Activated CD8-positive, alpha-beta memory T cell treated with anti-CD3 and anti-CD28 coated beads, Interleukin-2, amount 10 ng/mL, durations not matched to agents 7 days and 5 days (primary cell): ENCODE data around the gene MYEF2. TPM values are rescaled to one million over a fixed set of nuclear protein-coding genes. Genes with fewer than 3 reads are reported as not detected.

ENCODE experiments used
- ATAC-seq: fragments of 150-1000 bp; cut with Tn5 transposase; one replicate; pipeline ENCODE4 v1.10.0; 2021; ENCODE audit warnings: moderate library complexity
- CTCF ChIA-PET: fragments of 350-600 bp; sonication (Branson Sonifier 250); formaldehyde crosslinking; loops from one replicate; lab custom pipeline; 2021; ENCODE audit warnings: antibody characterized with exemption; lab: Charles Lee
- DNase-seq: peaks from one replicate; pipeline ENCODE4 v3.0.0-alpha.2; 2020
- H3K27ac Mint-ChIP-seq: one replicate; pipeline ENCODE4 v1.8.0; 2021; ENCODE audit warnings: mild to moderate bottlenecking, mixed read lengths
- H3K27me3 Mint-ChIP-seq: one replicate; pipeline ENCODE4 v1.8.0; 2021; ENCODE audit warnings: mixed read lengths
- H3K36me3 Mint-ChIP-seq: one replicate; pipeline ENCODE4 v1.8.0; 2021; ENCODE audit warnings: mild to moderate bottlenecking, mixed read lengths
- H3K4me1 Mint-ChIP-seq: one replicate; pipeline ENCODE4 v1.8.0; 2021; ENCODE audit warnings: mixed read lengths
- H3K4me3 Mint-ChIP-seq: one replicate; pipeline ENCODE4 v1.8.0; 2021; ENCODE audit warnings: mild to moderate bottlenecking, moderate library complexity, mixed read lengths
- H3K9me3 Mint-ChIP-seq: one replicate; pipeline ENCODE4 v1.8.0; 2022; ENCODE audit warnings: low read depth, mixed read lengths
- total RNA-seq, 2 experiments: library from RNA; stranded (reverse); gene quantifications; one replicate each; pipeline ENCODE4 v1.2.3, GENCODE V29; 2021

Gene MYEF2
- total RNA-seq, 2 experiments from 2014 or later: 19.9 to 25.8 TPM

GRCh38 chr15:48091522-48091921 is 86.6 kb downstream of the MYEF2 start:
- CTCF ChIA-PET: no interaction called here
- ATAC-seq (no peak), DNase-seq (no peak)
- no peaks in the 10 kb centered on the region for H3K36me3 Mint-ChIP-seq
- H3K4me1 Mint-ChIP-seq: no peaks in the 10 kb centered on the region
- no peak overlapping the region for H3K4me3 Mint-ChIP-seq
- H3K27me3 Mint-ChIP-seq: no peaks in the 10 kb centered on the region
- H3K9me3 Mint-ChIP-seq: no peaks in the 10 kb centered on the region
- no peak overlapping the region for H3K27ac Mint-ChIP-seq

GRCh38 chr15:48090666-48091065 is 87.4 kb downstream of the MYEF2 start:
- H3K4me1 Mint-ChIP-seq: no peaks in the 10 kb centered on the region
- CTCF ChIA-PET: no interaction called here
- H3K27me3 Mint-ChIP-seq: no peaks in the 10 kb centered on the region
- no peak overlapping the region for H3K27ac Mint-ChIP-seq
- DNase-seq (no peak), ATAC-seq (no peak)
- no peaks in the 10 kb centered on the region for H3K9me3 Mint-ChIP-seq
- no peaks in the 10 kb centered on the region for H3K36me3 Mint-ChIP-seq
- H3K4me3 Mint-ChIP-seq: no peak overlapping the region

- CTCF ChIA-PET: no interaction called here
- no peak for ATAC-seq
- H3K4me3 Mint-ChIP-seq: no peak overlapping the region
- no peaks in the 10 kb centered on the region for H3K36me3 Mint-ChIP-seq
- no peaks in the 10 kb centered on the region for H3K9me3 Mint-ChIP-seq
- H3K27ac Mint-ChIP-seq: no peak overlapping the region
- no peaks in the 10 kb centered on the region for H3K27me3 Mint-ChIP-seq
- no peaks in the 10 kb centered on the region for H3K4me1 Mint-ChIP-seq
- no peak for DNase-seq
Observed at GRCh38 chr15:48090115-48090514, 88.0 kb downstream of the MYEF2 start.

GRCh38 chr15:48089702-48090101 is 88.4 kb downstream of the MYEF2 start:
- DNase-seq (no peak), ATAC-seq (no peak)
- Mint-ChIP-seq H3K27ac (no peak overlapping the region), H3K4me3 (no peak overlapping the region), H3K9me3 (no peaks in the 10 kb centered on the region), H3K27me3 (no peaks in the 10 kb centered on the region), H3K4me1 (no peaks in the 10 kb centered on the region), H3K36me3 (no peaks in the 10 kb centered on the region)
- CTCF ChIA-PET: no interaction called here

GRCh38 chr15:48087844-48088243 is 90.3 kb downstream of the MYEF2 start:
- Mint-ChIP-seq H3K9me3 (no peaks in the 10 kb centered on the region), H3K4me3 (no peak overlapping the region), H3K4me1 (no peaks in the 10 kb centered on the region), H3K36me3 (no peaks in the 10 kb centered on the region), H3K27ac (no peak overlapping the region), H3K27me3 (peaks cover 2% of the 10 kb centered on the region)
- no peak for ATAC-seq
- DNase-seq: no peak
- CTCF ChIA-PET: no interaction called here

- no peak overlapping the region for H3K4me3 Mint-ChIP-seq
Observed at GRCh38 chr15:48086576-48086975, 91.5 kb downstream of the MYEF2 start.

GRCh38 chr15:48086133-48086532 is 92.0 kb downstream of the MYEF2 start:
- H3K9me3 Mint-ChIP-seq: no peaks in the 10 kb centered on the region
- H3K27ac Mint-ChIP-seq: no peak overlapping the region
- H3K4me1 Mint-ChIP-seq: no peaks in the 10 kb centered on the region
- H3K27me3 Mint-ChIP-seq: peaks cover 2% of the 10 kb centered on the region
- CTCF ChIA-PET: no interaction called here
- DNase-seq (no peak), ATAC-seq (no peak)
- no peaks in the 10 kb centered on the region for H3K36me3 Mint-ChIP-seq
- H3K4me3 Mint-ChIP-seq: no peak overlapping the region

More at GRCh38 chr15:48086576-48086975, 91.5 kb downstream of the MYEF2 start:
- Mint-ChIP-seq H3K27me3 (peaks cover 2% of the 10 kb centered on the region), H3K27ac (no peak overlapping the region), H3K36me3 (no peaks in the 10 kb centered on the region), H3K4me1 (no peaks in the 10 kb centered on the region), H3K9me3 (no peaks in the 10 kb centered on the region)
- CTCF ChIA-PET: no interaction called here
- ATAC-seq (no peak), DNase-seq (no peak)

GRCh38 chr15:48085591-48085930 is 92.5 kb downstream of the MYEF2 start:
- ATAC-seq (no peak), DNase-seq (no peak)
- Mint-ChIP-seq H3K4me3 (no peak overlapping the region), H3K27me3 (peaks cover 3% of the 10 kb centered on the region), H3K9me3 (no peaks in the 10 kb centered on the region), H3K27ac (no peak overlapping the region), H3K36me3 (no peaks in the 10 kb centered on the region), H3K4me1 (no peaks in the 10 kb centered on the region)
- CTCF ChIA-PET: no interaction called here

- ATAC-seq (no peak), DNase-seq (no peak)
- Mint-ChIP-seq H3K36me3 (no peaks in the 10 kb centered on the region), H3K4me3 (no peak overlapping the region), H3K27ac (no peak overlapping the region), H3K4me1 (no peaks in the 10 kb centered on the region), H3K27me3 (peaks cover 5% of the 10 kb centered on the region), H3K9me3 (no peaks in the 10 kb centered on the region)
- CTCF ChIA-PET: no interaction called here
Observed at GRCh38 chr15:48084759-48085590, 93.1 kb downstream of the MYEF2 start.

Other genes with a start within 250 kb of the MYEF2 start
- not detected for gene SLC24A5, start 57.3 kb downstream of the MYEF2 start, total RNA-seq
- not detected for gene CTXN2, start 13.4 kb upstream of the MYEF2 start, total RNA-seq
- not detected for gene SLC12A1, start 28.0 kb upstream of the MYEF2 start, total RNA-seq
- gene DUT, start 153.1 kb upstream of the MYEF2 start, total RNA-seq: 100 to 1,000 TPM; 348 to 349 TPM